GM19025 (cell line): ENCODE data around the gene PCDHGB4.
"Not testable (repeated sequence)": the region's sequence is repeated elsewhere in the genome, so short reads cannot be mapped to it uniquely, and the experiment has no call there.

Experiments used
- ATAC-seq: cut with Tn5 transposase; IDR thresholded peaks from one replicate; pipeline ENCODE4 v1.9.1; 2021; ENCODE audit warnings: mild to moderate bottlenecking, low read depth, moderate library complexity; ENCODE audit not compliant: unreplicated experiment

The PCDHGB4 gene

DNA sequence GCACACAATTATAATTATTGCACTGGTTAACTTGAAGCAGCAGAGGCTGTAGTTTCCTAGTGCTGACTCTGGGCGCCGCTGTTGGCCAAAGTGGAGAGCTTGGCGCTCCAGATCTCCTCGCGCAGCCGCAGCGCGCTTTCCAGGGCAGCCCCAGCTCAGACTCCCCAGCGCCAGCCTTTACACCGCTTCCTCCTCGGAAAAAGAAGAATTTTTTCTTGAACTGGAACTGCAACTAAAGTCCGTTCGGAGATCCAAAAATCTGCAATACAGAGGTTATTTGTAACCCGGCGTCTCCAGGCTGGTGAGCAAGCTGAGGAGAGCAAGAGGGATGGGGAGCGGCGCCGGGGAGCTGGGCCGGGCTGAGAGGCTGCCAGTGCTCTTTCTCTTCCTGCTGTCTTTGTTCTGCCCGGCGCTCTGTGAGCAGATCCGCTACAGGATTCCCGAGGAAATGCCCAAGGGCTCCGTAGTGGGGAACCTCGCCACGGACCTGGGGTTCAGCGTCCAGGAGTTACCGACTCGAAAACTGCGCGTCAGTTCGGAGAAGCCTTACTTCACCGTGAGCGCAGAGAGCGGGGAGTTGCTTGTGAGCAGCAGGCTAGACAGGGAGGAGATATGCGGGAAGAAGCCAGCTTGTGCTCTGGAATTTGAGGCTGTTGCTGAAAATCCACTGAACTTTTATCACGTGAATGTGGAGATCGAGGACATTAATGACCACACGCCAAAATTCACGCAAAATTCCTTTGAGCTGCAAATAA is at the start of gene PCDHGB4:
PCDHGB4 (plus strand) TSS at position 142 of the 755 bp plus-strand sequence; CDS start at position 329, 187 bp downstream.
- not testable (repeated sequence) for ATAC-seq

DNA sequence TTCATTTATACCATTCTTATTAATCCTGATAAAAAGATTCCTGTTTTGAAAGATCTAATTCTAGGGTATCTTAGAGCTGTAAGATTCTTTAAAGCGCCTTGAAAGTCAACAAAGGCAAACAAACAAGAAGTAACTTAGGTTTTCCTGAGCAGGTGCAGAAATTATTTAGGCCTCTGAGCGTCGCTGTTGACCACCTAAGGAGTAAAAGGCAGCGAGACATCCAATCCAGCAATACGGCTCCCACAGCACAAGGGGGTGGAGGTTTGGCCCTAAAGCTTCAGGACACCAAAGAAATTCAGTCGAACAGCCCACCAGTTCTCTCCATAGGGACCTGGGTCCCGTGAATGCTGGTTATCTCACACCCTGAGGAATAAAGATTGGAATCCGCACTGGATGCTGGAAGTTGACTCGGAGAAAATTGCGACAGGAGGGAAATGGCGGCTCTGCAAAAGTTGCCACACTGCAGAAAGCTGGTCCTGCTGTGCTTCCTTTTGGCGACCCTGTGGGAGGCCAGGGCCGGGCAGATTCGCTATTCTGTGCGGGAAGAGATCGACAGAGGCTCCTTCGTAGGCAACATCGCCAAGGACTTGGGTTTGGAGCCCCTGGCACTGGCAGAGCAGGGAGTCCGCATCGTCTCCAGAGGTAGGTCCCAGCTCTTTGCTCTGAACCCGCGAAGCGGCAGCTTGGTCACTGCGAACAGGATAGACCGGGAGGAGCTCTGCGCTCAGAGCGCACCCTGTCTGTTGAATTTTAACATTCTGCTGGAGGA is 48.8 kb upstream of the PCDHGB4 start, which contains the start of gene PCDHGA2:
PCDHGA2 (plus strand) TSS at position 223 of the 769 bp plus-strand sequence.
- no peak for ATAC-seq

GRCh38 chr5:141340781-141341354 is 46.6 kb upstream of the PCDHGB4 start:
- ATAC-seq, result not testable (repeated sequence)

DNA sequence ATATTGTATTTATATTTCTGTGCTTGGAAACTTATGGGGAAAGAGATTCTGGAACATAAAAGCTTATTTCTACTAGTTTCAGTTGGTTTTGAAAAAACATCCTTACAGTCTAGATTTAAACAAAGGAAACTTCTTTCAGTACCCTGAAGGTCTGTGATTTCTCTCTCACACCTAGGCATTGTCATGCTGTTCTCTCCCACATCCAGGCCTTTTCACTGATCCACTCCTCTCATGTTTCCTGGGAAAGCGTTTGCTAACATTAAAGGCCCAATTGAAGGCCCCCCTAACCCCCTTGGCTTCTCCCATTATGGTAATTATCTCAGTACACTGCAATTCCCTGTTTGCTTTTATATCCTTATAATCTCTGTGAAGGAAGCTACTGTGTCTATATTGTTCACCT is 44.7 kb upstream of the PCDHGB4 start:
- ATAC-seq, result no peak

DNA sequence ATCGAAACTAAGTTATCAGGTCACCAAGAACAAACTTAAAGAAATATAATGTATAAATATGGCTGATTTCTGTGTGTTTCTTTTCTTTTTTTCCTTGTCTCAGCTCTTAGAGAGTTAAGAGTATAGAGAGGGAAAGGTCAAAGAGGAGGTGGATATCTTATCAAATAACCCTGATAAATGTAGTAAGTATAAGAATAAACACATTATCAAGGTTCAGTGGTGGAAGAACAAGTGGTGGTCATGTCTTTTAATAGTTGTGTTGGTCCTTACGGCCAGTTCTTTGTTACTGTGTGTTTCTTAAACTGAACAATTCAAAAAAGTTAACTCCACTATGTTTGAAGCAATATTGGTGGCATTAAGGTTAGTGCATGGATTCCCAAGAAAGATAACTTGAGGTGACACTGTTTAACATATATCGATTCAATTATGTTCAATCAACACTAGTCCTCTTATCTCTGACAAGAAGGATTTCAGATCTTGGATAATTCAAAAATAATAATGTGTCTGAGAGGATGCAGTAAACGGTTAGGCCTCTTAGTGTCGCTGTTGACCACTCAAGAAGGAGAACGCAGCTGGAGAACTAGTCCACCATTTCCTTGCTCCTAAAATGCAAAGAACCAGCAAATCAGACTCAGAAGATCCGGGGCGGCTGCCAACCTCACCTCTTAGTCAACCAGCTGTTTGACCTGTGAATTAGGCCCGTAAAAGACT is 44.1 kb upstream of the PCDHGB4 start, which contains the start of gene PCDHGA3:
PCDHGA3 (plus strand) TSS at position 588 of the 711 bp plus-strand sequence. CDS start 205 bp downstream, outside the sequence.
- no peak for ATAC-seq

DNA sequence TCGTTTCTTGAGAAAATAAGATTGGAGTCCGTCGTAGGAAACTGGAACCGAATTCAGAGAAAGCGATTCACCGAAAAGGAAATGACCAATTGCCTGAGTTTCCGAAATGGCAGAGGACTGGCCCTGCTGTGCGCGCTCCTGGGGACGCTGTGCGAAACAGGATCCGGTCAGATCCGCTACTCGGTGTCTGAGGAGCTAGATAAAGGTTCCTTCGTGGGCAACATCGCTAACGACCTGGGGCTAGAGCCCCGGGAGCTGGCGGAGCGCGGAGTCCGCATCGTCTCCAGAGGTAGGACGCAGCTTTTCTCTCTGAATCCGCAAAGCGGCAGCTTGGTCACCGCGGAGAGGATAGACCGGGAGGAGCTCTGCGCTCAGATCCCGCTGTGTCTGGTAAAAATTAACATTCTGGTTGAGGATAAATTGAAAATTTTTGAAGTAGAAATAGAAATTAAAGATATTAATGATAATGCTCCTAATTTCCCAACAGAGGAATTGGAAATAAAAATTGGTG is 43.5 kb upstream of the PCDHGB4 start:
- no peak for ATAC-seq

GRCh38 chr5:141345327-141345726 is 42.2 kb upstream of the PCDHGB4 start:
- no peak for ATAC-seq

GRCh38 chr5:141346017-141346416 is 41.5 kb upstream of the PCDHGB4 start:
- not testable (repeated sequence) for ATAC-seq

DNA sequence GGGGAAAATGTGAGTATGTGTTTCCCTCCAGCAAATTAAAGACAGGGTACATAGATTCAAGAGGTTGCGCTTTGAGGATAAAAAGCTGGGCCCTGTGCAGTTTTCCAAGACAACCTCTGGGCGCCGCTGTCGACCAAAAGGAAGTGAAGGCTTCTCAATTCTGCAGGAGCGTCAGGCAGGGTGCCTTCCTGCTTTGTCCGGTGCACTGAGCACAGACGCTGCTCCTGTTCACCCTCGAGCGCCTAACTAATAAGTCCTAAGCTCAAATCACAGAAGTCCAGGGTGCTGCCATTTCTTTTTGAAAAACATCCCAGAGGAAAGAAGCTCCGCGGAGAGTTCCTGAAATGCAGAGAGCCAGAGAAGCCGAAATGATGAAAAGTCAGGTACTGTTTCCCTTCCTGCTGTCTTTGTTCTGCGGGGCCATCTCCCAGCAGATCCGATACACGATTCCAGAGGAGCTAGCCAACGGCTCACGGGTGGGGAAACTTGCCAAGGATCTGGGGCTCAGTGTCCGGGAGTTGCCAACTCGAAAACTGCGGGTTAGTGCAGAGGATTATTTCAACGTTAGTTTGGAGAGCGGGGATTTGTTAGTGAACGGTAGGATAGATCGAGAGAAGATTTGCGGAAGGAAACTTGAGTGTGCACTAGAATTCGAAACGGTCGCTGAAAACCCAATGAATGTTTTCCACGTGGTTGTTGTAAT is 37.4 kb upstream of the PCDHGB4 start, which contains the start of gene PCDHGB1:
PCDHGB1 (plus strand) TSS at position 183 of the 703 bp plus-strand sequence; CDS start at position 345, 162 bp downstream.
- no peak for ATAC-seq

DNA sequence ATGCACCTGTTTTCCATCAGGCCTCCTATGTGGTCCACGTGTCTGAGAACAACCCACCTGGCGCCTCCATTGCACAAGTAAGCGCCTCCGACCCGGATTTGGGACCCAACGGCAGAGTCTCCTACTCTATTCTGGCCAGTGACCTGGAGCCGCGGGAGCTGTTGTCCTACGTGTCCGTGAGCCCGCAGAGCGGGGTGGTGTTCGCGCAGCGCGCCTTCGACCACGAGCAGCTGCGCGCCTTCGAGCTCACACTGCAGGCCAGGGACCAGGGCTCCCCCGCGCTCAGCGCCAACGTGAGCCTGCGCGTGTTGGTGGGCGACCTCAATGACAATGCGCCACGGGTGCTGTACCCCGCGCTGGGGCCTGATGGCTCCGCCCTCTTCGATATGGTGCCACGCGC is 35.9 kb upstream of the PCDHGB4 start:
- ATAC-seq, result no peak

DNA sequence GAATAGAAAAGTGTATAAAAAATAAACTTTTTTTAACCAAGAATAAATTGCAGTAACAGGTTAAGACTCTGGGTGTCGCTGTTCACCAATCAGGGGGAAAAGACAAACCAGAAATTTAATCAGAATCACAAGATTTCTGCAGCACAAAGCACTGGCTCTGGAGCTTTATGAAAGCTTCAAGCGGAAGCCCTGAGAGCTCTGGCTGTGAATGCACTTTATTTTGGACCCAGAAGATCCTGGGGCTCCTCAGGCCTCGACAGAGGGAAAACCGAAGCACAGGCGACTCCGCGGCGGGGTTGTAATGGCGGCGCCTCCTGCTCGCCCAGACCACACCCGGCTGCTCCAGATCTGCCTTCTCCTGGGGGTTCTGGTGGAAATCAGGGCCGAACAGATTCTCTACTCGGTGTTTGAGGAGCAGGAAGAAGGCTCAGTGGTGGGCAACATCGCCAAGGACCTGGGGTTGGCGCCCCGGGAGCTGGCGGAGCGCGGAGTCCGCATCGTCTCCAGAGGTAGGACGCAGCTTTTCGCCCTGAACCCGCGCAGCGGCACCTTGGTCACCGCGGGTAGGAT is 32.5 kb upstream of the PCDHGB4 start, which contains the start of gene PCDHGA4:
PCDHGA4 (plus strand) TSS at position 122 of the 570 bp plus-strand sequence; CDS start at position 209, 87 bp downstream.
- ATAC-seq, result no peak

DNA sequence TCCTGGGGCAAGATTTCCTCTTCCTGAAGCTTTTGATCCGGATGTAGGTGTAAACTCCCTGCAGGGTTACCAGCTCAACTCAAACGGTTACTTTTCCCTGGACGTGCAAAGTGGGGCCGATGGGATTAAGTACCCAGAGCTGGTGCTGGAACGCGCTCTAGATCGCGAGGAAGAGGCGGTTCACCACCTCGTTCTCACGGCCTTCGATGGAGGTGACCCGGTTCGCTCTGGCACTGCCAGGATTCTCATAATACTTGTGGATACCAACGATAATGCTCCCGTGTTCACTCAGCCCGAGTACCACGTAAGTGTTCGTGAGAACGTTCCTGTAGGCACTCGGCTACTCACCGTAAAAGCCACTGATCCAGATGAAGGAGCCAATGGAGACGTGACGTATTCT is 31.9 kb upstream of the PCDHGB4 start:
- ATAC-seq, result no peak

- no peak for ATAC-seq
These were observed 31.4 kb upstream of the PCDHGB4 start for GRCh38 chr5:141356133-141356532.

DNA sequence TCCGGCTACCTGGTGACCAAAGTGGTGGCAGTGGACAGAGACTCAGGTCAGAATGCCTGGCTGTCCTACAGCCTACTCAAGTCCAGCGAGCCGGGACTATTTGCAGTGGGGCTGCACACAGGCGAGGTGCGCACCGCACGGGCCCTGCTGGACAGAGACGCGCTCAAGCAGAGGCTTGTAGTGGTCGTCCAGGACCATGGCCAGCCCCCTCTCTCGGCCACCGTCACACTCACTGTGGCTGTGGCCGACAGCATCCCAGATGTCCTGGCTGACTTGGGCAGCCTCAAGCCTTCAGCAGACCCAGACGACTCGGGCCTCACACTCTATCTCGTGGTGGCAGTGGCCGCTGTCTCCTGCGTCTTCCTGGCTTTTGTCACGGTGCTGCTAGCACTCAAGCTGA is 30.5 kb upstream of the PCDHGB4 start:
- no peak for ATAC-seq

- ATAC-seq, result no peak
These were observed 27.6 kb upstream of the PCDHGB4 start, which contains the start of gene PCDHGB2 for GRCh38 chr5:141359790-141360426. PCDHGB2 (plus strand) TSS chr5:141359994; CDS start chr5:141360136, 142 bp downstream.

DNA sequence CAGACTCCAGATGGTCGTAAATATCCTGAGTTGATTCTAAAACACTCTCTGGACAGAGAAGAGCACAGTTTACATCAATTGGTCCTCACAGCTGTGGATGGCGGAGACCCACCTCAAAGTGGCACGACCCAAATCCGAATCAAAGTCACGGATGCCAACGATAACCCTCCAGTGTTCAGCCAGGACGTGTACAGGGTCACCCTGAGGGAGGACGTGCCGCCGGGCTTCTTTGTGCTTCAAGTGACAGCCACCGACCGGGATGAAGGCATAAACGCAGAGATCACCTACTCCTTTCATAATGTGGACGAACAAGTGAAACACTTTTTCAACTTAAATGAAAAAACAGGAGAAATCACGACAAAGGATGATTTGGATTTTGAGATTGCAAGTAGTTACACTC is 26.8 kb upstream of the PCDHGB4 start:
- no peak for ATAC-seq

DNA sequence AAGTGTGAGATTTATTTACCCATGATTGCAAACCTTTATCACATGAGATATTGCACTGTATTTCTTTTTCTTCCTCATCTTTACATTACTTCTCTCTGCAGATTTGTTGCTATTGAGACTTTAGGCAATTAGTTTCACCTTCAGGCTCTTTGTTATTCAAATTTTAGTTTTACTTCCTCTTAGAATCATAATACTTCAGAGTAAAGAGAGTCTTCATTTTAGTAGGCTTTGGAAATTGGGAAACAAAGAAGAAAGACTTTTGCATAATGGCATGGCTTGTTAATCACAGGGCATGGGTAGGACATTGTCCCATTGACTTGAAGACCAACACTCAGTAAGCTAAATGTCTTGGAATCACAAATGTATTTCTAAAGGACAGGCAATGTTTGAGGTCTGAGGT is 24.8 kb upstream of the PCDHGB4 start:
- ATAC-seq, result no peak

GRCh38 chr5:141363952-141364660 is 23.4 kb upstream of the PCDHGB4 start, which contains the start of gene PCDHGA5:
PCDHGA5 (plus strand) TSS chr5:141364162; CDS start chr5:141364331, 169 bp downstream.
- no peak for ATAC-seq
